HT1080 (cell line): ENCODE data around the gene IMPA2. TPM values are rescaled to one million over a fixed set of nuclear protein-coding genes. Genes with fewer than 3 reads are reported as not detected.

ENCODE experiments used
- DNase-seq: peaks from one replicate; pipeline ENCODE4 v3.0.0-alpha.2; 2015; ENCODE audit warnings: low read depth
- total RNA-seq: library from RNA; depleted of rRNA; stranded (reverse); fragments of >200 nt; shearing (Covaris generic); gene quantifications from 2 replicates; pipeline ENCODE4 v1.2.3, GENCODE V29; 2014

The IMPA2 gene
- total RNA-seq, 1 experiment from 2014 or later, result 0.93 TPM

DNA sequence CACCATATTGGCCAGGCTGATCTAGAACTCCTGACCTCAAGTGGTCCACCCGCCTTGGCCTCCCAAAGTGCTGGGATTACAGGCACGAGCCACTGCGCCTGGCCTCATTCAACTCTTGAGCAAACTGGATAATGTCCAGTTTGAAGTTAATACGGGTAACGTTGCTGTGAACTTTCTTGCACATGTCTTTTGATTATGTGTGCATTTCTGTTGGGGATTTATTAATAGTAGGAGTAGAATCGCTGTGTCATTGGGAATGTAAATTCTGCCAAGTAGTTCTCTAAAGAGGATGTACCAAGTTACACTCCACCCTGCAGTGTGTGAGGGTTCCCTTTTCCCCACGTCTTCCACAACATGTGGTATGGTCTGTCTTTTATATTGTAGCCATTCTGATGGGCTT, 6.2 kb downstream of the IMPA2 start:
- DNase-seq, result no peak

GRCh38 chr18:11989174-11989573, 7.9 kb downstream of the IMPA2 start:
- no peak for DNase-seq

GRCh38 chr18:11989966-11990380, 8.7 kb downstream of the IMPA2 start:
- no peak for DNase-seq

DNA sequence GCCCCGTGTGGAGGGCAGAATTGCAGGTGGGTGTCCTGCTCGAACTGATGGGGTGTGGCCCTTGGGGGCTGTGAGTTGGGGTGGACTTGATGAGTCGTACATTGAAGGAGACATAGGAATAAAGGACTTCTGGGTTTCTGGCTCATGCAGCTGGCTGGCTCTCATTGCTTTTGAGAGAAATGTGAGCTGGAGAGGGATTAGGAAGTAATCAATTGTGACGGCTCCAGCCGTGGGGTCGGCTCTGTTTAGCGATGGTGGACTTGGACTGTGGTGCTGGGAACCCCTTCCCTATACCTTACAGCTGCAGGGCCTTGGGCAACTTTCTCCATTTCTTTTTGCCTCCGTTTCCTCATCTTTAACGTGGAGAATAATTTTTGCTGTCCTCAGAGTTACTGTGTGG, 9.2 kb downstream of the IMPA2 start:
- DNase-seq, result no peak

DNA sequence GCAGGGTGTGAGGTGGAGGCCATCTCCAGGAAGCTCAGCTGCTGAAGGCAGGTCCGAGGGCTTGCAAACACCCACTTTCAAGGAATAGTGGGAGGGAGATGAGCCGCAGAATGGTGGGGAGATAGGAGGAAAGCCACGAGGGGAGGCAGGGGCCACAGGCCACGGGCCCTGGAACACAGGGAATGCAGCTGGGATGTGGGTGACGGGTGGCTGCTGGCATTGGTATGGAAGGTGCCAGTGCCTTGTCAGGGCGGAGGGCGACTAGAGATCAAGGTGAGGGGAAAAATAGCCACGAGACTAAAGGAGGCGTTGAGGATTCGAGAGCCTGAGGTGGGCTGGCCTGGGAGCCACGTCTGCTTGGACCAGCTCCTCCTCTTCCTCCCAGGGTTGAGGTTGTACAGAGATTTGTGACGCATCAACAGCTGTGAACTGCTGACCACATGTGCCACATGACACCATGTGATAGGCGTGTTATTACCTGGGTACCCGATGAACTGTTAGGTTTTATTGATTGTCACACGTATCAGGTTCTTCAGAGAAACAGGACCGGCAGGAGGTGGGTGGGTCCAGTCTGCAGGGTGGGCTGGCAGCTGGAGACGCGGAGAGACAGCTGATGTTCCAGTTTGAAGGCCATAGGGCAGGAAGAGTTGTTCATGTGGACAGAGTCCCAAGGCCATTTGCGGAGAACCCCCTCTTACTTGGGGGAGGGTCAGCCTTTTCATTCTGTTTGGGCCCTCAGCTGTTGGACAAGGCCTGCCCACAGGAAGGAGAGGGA, 9.9 kb downstream of the IMPA2 start:
- no peak for DNase-seq

- DNase-seq, result no peak
These were observed 10.9 kb downstream of the IMPA2 start for GRCh38 chr18:11992096-11992790.

DNA sequence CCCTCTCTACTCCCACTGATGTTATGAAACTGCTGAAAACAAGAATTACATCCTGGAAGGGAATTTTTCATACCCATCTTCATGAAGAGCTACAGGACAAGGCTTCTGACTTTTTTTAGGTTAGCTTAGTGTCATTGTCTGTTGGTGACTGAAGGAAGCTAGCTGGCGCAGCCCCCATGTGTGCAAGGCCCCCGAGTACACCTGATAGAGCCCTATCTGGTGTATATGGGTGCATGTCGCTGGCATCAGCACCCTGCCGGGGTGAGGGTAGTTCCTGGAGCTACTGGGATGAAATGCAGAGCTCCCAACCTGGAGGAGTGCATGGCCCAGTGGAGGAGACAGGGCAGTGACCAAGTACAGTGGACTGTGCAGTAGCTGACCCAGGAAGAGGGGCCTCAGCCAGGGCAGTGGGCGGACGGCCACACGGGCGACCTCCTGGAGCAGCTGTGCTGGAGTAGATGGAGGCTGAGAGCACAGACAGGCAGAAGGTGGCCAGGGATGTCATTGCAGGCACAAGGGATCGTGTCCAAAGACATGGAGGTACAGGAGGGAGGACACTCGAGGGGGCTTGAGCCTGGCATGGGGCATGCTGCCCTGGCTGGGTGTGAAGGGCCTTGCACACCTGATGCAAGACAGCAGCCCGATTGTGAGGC, 12.1 kb downstream of the IMPA2 start:
- DNase-seq, result no peak

GRCh38 chr18:11994336-11994702, 13.0 kb downstream of the IMPA2 start:
- no peak for DNase-seq

- no peak for DNase-seq
These were observed 13.6 kb downstream of the IMPA2 start for GRCh38 chr18:11994703-11995444.

GRCh38 chr18:11995445-11996189, 14.3 kb downstream of the IMPA2 start:
- DNase-seq, result peak; percentile 58

- DNase-seq, result no peak
These were observed 15.0 kb downstream of the IMPA2 start for GRCh38 chr18:11996190-11996754.

- DNase-seq, result no peak
These were observed 15.6 kb downstream of the IMPA2 start for GRCh38 chr18:11996907-11997306.

GRCh38 chr18:11997466-11997865, 16.2 kb downstream of the IMPA2 start:
- no peak for DNase-seq

GRCh38 chr18:11998193-11998592, 16.9 kb downstream of the IMPA2 start:
- no peak for DNase-seq

DNA sequence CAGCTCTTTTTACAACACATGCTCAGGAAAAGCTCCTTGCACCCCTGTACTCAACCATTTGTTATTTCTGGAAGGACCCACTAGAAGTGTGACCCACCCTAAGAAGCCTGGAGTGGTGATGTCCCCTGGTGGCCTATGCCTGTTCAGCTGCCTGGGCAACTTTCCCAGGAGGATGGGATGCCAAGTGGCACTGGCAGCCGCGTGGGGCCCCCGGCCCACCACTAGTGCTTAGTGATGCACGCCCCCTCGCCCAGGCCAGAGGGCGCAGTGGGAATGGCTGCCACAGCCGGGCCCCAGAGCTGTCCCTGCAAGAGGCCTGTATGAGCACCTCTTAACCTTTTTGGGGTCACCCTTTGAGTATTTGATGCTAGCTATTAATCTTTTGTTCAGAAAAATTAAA, 18.1 kb downstream of the IMPA2 start:
- DNase-seq, result no peak

- no peak for DNase-seq
These were observed 18.9 kb downstream of the IMPA2 start for GRCh38 chr18:12000072-12000659.

- no peak for DNase-seq
These were observed 20.1 kb downstream of the IMPA2 start for GRCh38 chr18:12001421-12001820.

DNA sequence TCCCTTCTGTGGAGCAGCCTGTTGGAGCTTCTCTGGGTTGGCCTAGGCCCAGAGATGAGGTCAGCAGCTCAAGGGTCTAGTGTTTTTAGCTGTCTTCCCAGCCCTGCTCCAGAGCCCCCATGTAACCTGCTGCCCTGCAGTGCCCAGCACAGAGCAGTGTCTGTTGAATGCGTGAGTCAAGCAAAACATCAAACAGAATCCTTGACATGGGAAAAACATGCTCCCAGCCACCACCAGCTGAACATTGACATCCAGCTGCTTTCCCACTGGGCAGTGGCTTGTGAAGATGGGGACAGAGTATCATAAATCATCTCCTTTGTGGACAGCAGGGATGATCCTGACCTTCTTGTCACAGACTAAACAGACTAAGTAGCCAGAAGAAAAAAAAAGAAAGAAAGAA, 22.6 kb downstream of the IMPA2 start:
- no peak for DNase-seq

DNA sequence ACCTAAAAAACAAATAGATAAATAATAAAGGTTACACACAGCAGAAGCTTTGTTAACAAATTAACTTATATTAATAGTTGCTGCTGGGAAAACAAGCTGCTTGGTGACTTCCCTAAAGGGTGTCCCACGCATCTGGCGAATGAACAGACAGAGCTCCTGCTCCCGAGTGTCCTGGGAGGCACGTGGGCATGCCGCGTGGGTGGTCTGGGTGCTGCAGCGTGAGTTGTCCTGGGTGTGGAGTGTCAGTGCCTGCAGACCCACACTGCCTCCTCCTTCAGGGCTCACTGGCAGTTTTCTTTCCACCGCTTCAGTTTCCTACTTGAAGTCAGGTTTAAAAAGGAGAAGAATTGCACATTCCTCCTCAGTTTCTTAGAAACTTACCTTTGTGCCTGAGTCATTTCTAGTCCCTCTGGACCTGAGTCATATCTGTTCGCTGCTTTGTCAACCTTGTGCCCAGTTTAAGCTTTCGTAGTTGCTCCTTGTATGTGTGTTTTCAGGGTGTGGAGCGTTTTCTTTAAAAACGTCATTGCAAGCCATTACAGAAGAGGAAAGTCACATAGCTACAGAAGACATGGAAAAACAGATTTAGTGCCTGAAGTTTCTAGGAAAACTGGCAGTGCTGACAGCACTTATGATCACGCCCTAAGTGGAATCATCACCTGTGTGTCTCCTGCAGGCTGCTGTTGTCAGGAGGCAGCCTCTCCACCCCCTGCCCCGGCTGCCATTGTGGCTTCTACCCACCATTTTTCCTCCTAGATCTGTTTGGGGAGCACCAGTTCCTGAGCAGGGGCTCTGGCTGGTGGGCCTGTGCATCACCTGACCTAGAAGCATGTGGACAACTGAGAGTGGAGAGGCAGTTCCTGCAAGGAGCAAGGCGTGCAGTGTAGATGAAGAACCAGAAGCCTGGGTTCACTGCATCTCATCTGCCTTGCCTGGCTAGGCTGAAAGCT, 24.5 kb downstream of the IMPA2 start:
- DNase-seq, result no peak
